ENCODE measurements around the gene NTF3.

The NTF3 gene

GRCh38 chr12:5430641-5431603 lies 986 bp upstream of the NTF3 start:
- DNase-seq (ENCODE audit: low read depth): no peak

- DNase-seq (ENCODE audit: low read depth): no peak
These were observed 1.4 kb downstream of the NTF3 start for GRCh38 chr12:5433081-5433844.

GRCh38 chr12:5433845-5434646 lies 2.1 kb downstream of the NTF3 start:
- no peak for DNase-seq (ENCODE audit: low read depth)

GRCh38 chr12:5434647-5435560 lies 3.0 kb downstream of the NTF3 start:
- no peak for DNase-seq (ENCODE audit: low read depth)

GRCh38 chr12:5437182-5437583 lies 5.3 kb downstream of the NTF3 start:
- DNase-seq (ENCODE audit: low read depth): no peak

GRCh38 chr12:5437589-5437988 lies 5.7 kb downstream of the NTF3 start:
- DNase-seq (ENCODE audit: low read depth): no peak

- no peak for DNase-seq (ENCODE audit: low read depth)
These were observed 6.8 kb downstream of the NTF3 start for GRCh38 chr12:5438671-5439200.

GRCh38 chr12:5439371-5439771 lies 7.5 kb downstream of the NTF3 start:
- DNase-seq (ENCODE audit: low read depth): no peak

GRCh38 chr12:5439788-5440300 lies 7.9 kb downstream of the NTF3 start:
- DNase-seq (ENCODE audit: low read depth): no peak

GRCh38 chr12:5440978-5441377 lies 9.1 kb downstream of the NTF3 start:
- DNase-seq (ENCODE audit: low read depth): no peak

- DNase-seq (ENCODE audit: low read depth): peak; percentile 54
These were observed 9.8 kb downstream of the NTF3 start for GRCh38 chr12:5441497-5442236.

GRCh38 chr12:5442251-5443006 lies 10.5 kb downstream of the NTF3 start:
- DNase-seq (ENCODE audit: low read depth): peak; percentile 34

GRCh38 chr12:5444520-5444919 lies 12.6 kb downstream of the NTF3 start:
- no peak for DNase-seq (ENCODE audit: low read depth)

GRCh38 chr12:5447320-5447719 lies 15.4 kb downstream of the NTF3 start:
- no peak for DNase-seq (ENCODE audit: low read depth)

- DNase-seq (ENCODE audit: low read depth): no peak
These were observed 19.3 kb downstream of the NTF3 start for GRCh38 chr12:5451251-5451650.

GRCh38 chr12:5452569-5452968 lies 20.7 kb downstream of the NTF3 start:
- DNase-seq (ENCODE audit: low read depth): no peak

- DNase-seq (ENCODE audit: low read depth): no peak
These were observed 21.6 kb downstream of the NTF3 start for GRCh38 chr12:5453466-5453865.

GRCh38 chr12:5455045-5455444 lies 23.1 kb downstream of the NTF3 start:
- DNase-seq (ENCODE audit: low read depth): no peak

- no peak for DNase-seq (ENCODE audit: low read depth)
These were observed 24.1 kb downstream of the NTF3 start for GRCh38 chr12:5456030-5456429.
